Esophagus muscularis mucosa (tissue), 4 donors: ENCODE results near the gene POLN. TPM values are rescaled to one million over a fixed set of nuclear protein-coding genes. Genes with fewer than 3 reads are reported as not detected.

Experiments
- DNase-seq: peaks from one replicate; pipeline ENCODE4 v3.0.0-alpha.2; 2017; ENCODE audit errors: extremely low spot score
- H3K27ac ChIP-seq, 4 donors: fragments of 200-600 bp; sonication (generic); replicated peaks in 1 of 4; 1 replicate in 3 of 4; 2 replicates in 1 of 4; pipeline ENCODE4 v1.5.1; 2016 to 2019; ENCODE audit warnings: mild to moderate bottlenecking in 1 of 4
- H3K27me3 ChIP-seq, 4 donors: fragments of 200-600 bp; sonication (generic); one replicate each; pipeline versions ENCODE4 v1.5.1 to v1.6.0; 2016 to 2019
- H3K36me3 ChIP-seq, 4 donors: fragments of 200-600 bp; sonication (generic); one replicate each; pipeline ENCODE4 v1.5.1; 2016 to 2019
- H3K4me1 ChIP-seq, 4 donors: fragments of 200-600 bp; sonication (generic); one replicate each; pipeline ENCODE4 v1.5.1; 2016 to 2019
- H3K4me3 ChIP-seq, 4 donors: fragments of 200-600 bp; sonication (generic); 1 replicate in 2 of 4; 2 replicates in 2 of 4; pipeline ENCODE4 v1.5.1; 2016 to 2019; ENCODE audit warnings: mild to moderate bottlenecking in 4 of 4, moderate library complexity in 1 of 4
- H3K9me3 ChIP-seq, 4 donors: fragments of 200-600 bp; sonication (generic); 1 replicate in 3 of 4; 2 replicates in 1 of 4; pipeline ENCODE4 v1.5.1; 2016 to 2019
- CTCF ChIP-seq, 3 experiments: fragments of 200-600 bp in 2 of 3; fragments of 450-650 bp in 1 of 3; sonication (generic) in 2 of 3; IDR thresholded peaks; one replicate each; pipeline ENCODE4 v1.5.1; 2017 to 2019; ENCODE audit warnings: antibody characterized with exemption in 3 of 3, mild to moderate bottlenecking in 2 of 3, moderate library complexity in 1 of 3
- EP300 ChIP-seq: sonication (generic); formaldehyde crosslinking; IDR thresholded peaks from one replicate; pipeline ENCODE4 v1.6.1; 2017; ENCODE audit warnings: antibody characterized with exemption
- POLR2A ChIP-seq: fragments of 450-650 bp; IDR thresholded peaks from one replicate; pipeline ENCODE4 v1.6.1; 2017; ENCODE audit warnings: antibody characterized with exemption, moderate library complexity, mild to moderate bottlenecking, low read depth
- POLR2AphosphoS5 ChIP-seq, 2 donors: sonication (generic); formaldehyde crosslinking; IDR thresholded peaks; one replicate each; pipeline ENCODE4 v1.6.1; 2017; ENCODE audit warnings: antibody characterized with exemption in 2 of 2
- WGBS: methylation state at CpG from one replicate; pipeline ENCODE4 v1.1.5; 2018; 5-methylcytosine and 5-hydroxymethylcytosine counted together
- intact Hi-C: fragments of 100-400 bp; cut with DNase I; formaldehyde crosslinking; loops from one replicate; pipeline ENCODE4 v1.15.1; 2023
- total RNA-seq, 4 donors: library from RNA; depleted of rRNA; stranded (reverse); fragments of >200 nt; gene quantifications; one replicate each; pipeline versions ENCODE4 v1.1.0 to v1.2.1, GENCODE V29; 2016

POLN gene
- total RNA-seq, 4 donors from 2014 or later, result 1.2 to 3.3 (median 2.7) TPM

- no peak for TF ChIP-seq EP300
- no peak for TF ChIP-seq POLR2AphosphoS5 (IDR thresholded peaks at IDR 0.05)
- TF ChIP-seq CTCF (IDR thresholded peaks at IDR 0.05), result no peak
- no peak for TF ChIP-seq POLR2A
- Histone ChIP-seq H3K27me3 (no peaks in the 10 kb centered on the region), H3K4me3 (no peak overlapping the region), H3K36me3 (no peaks in the 10 kb centered on the region), H3K27ac (no peak overlapping the region), H3K4me1 (peaks cover 0 to 16% (median 7%) of the 10 kb centered on the region in 4 donors), H3K9me3 (no peaks in the 10 kb centered on the region)
- no peak for DNase-seq
- 92% methylated on average over 6 of the region's 14 CpGs for whole genome bisulfite sequencing
- intact Hi-C loops, result no loop called here
Measured at GRCh38 chr4:2289311-2289954, 47.5 kb upstream of the POLN start.

- intact Hi-C loops, result no loop called here
- Histone ChIP-seq H3K27me3 (no peaks in the 10 kb centered on the region), H3K4me3 (no peak overlapping the region), H3K9me3 (no peaks in the 10 kb centered on the region), H3K4me1 (peaks cover 0 to 16% (median 7%) of the 10 kb centered on the region in 4 donors), H3K36me3 (no peaks in the 10 kb centered on the region), H3K27ac (no peak overlapping the region)
- DNase-seq, result no peak
- 87% methylated on average over 3 of the region's 10 CpGs for WGBS
- TF ChIP-seq CTCF (IDR thresholded peaks at IDR 0.05) (no peak), POLR2A (no peak), EP300 (no peak), POLR2AphosphoS5 (IDR thresholded peaks at IDR 0.05) (no peak)
Measured at GRCh38 chr4:2288051-2288541, 46.2 kb upstream of the POLN start.

GRCh38 chr4:2287594-2287915, 45.6 kb upstream of the POLN start:
- Histone ChIP-seq H3K9me3 (no peaks in the 10 kb centered on the region), H3K36me3 (no peaks in the 10 kb centered on the region), H3K4me3 (no peak overlapping the region), H3K27me3 (no peaks in the 10 kb centered on the region), H3K4me1 (peaks cover 0 to 12% (median 6%) of the 10 kb centered on the region in 4 donors), H3K27ac (no peak overlapping the region)
- no peak for DNase-seq
- intact Hi-C loops, result no loop called here
- 92% methylated on average over 9 of the region's 9 CpGs for WGBS
- TF ChIP-seq POLR2A, result no peak

GRCh38 chr4:2286904-2287593, 45.1 kb upstream of the POLN start:
- no peaks in the 10 kb centered on the region for H3K36me3 ChIP-seq
- TF ChIP-seq POLR2AphosphoS5 (IDR thresholded peaks at IDR 0.05) (no peak), CTCF (IDR thresholded peaks at IDR 0.05) (no peak), POLR2A (no peak), EP300 (no peak)
- peaks cover 0 to 8% (median 3%) of the 10 kb centered on the region in 4 donors for H3K4me1 ChIP-seq
- no peak for DNase-seq
- H3K27ac ChIP-seq, result no peak overlapping the region
- H3K4me3 ChIP-seq, result no peak overlapping the region
- no peaks in the 10 kb centered on the region for H3K9me3 ChIP-seq
- 93% methylated on average over 17 of the region's 19 CpGs for WGBS
- no peaks in the 10 kb centered on the region for H3K27me3 ChIP-seq
- intact Hi-C loops, result no loop called here

- DNase-seq, result no peak
- H3K4me3 ChIP-seq, result no peak overlapping the region
- H3K9me3 ChIP-seq, result no peaks in the 10 kb centered on the region
- H3K4me1 ChIP-seq, result no peaks in the 10 kb centered on the region
- H3K36me3 ChIP-seq, result no peaks in the 10 kb centered on the region
- H3K27ac ChIP-seq, result no peak overlapping the region
- TF ChIP-seq CTCF (IDR thresholded peaks at IDR 0.05), result no peak
- TF ChIP-seq EP300, result no peak
- TF ChIP-seq POLR2AphosphoS5 (IDR thresholded peaks at IDR 0.05), result no peak
- TF ChIP-seq POLR2A, result no peak
- 82% methylated on average over 17 of the region's 27 CpGs for WGBS
- intact Hi-C loops, result no loop called here
- H3K27me3 ChIP-seq, result no peaks in the 10 kb centered on the region
Measured at GRCh38 chr4:2285613-2286381, 43.9 kb upstream of the POLN start.
